ENCODE results near the gene SNX12.
"Not testable (repeated sequence)": the region's sequence is repeated elsewhere in the genome, so short reads cannot be mapped to it uniquely, and the experiment has no call there.

The SNX12 gene

GRCh38 chrX:71091263-71091662 lies 23.1 kb upstream of the SNX12 start:
- no peak for DNase-seq

- no peak for DNase-seq
These were observed 17.8 kb upstream of the SNX12 start for GRCh38 chrX:71085900-71086299.

- no peak for DNase-seq
These were observed 14.7 kb upstream of the SNX12 start for GRCh38 chrX:71082822-71083221.

- no peak for DNase-seq
These were observed 14.1 kb upstream of the SNX12 start for GRCh38 chrX:71082124-71082647.

- DNase-seq, result no peak
These were observed 13.4 kb upstream of the SNX12 start for GRCh38 chrX:71081330-71082123.

- DNase-seq, result no peak
These were observed 2.4 kb upstream of the SNX12 start for GRCh38 chrX:71070531-71070930.

GRCh38 chrX:71067712-71068043 lies 456 bp downstream of the SNX12 start:
- no peak for DNase-seq

- no peak for DNase-seq
These were observed 1.0 kb downstream of the SNX12 start for GRCh38 chrX:71067089-71067488.

- no peak for DNase-seq
These were observed 8.0 kb downstream of the SNX12 start for GRCh38 chrX:71060127-71060526.

GRCh38 chrX:71057848-71058530 lies 10.1 kb downstream of the SNX12 start:
- DNase-seq, result no peak

- DNase-seq, result no peak
These were observed 11.3 kb downstream of the SNX12 start for GRCh38 chrX:71056867-71057266.

- DNase-seq, result peak in 1 of 5 donors; percentile 56
These were observed 14.9 kb downstream of the SNX12 start for GRCh38 chrX:71053217-71053621.

- DNase-seq, result no peak
These were observed 15.4 kb downstream of the SNX12 start for GRCh38 chrX:71052721-71053120.

- DNase-seq, result not testable (repeated sequence)
These were observed 20.2 kb downstream of the SNX12 start for GRCh38 chrX:71047891-71048290.

- DNase-seq, result no peak
These were observed 50.7 kb downstream of the SNX12 start for GRCh38 chrX:71017396-71017939.

Measured in T-helper 1 cell (primary cell).